Measurements from ENCODE around the gene GGCX. TPM values are rescaled to one million over a fixed set of nuclear protein-coding genes. Genes with fewer than 3 reads are reported as not detected.

GGCX gene
- total and polyA plus RNA-seq, 2 of the 13 experiments (the other 11 are each of a cell fraction or from before 2014, with no cell fraction given) = 72.5 to 103 TPM

GRCh38 chr2:85538507-85539360, 22.6 kb downstream of the GGCX start, which contains the start of gene MAT2A (continued):
- TF ChIP-seq ZNF816 (CRISPR knock-in tag; IDR thresholded peaks at IDR 0.05; ENCODE audit: borderline replicate concordance) (peak; percentile 96), HNRNPK (IDR thresholded peaks at IDR 0.05; ENCODE audit: low read depth, low read length, poor library complexity, severe bottlenecking) (no peak), ATF1 (CRISPR knock-in tag; IDR thresholded peaks at IDR 0.05) (no peak), ZFP90 (CRISPR knock-in tag; IDR thresholded peaks at IDR 0.05; ENCODE audit: borderline replicate concordance) (peak; percentile 91), ZNF496 (CRISPR knock-in tag; IDR thresholded peaks at IDR 0.05; ENCODE audit: insufficient replicate concordance) (no peak), ELF4 (CRISPR knock-in tag; IDR thresholded peaks at IDR 0.05; ENCODE audit: borderline replicate concordance) (no peak), ZNF678 (CRISPR knock-in tag; IDR thresholded peaks at IDR 0.05) (0 out of 2 replicates have a peak, but pooled peaks have one; percentile 22), SP5 (CRISPR knock-in tag; IDR thresholded peaks at IDR 0.05; ENCODE audit: borderline replicate concordance, low read depth) (peak; percentile 54), FOXJ3 (CRISPR knock-in tag; IDR thresholded peaks at IDR 0.05; ENCODE audit: borderline replicate concordance) (peak; percentile 58), ZNF775 (CRISPR knock-in tag; IDR thresholded peaks at IDR 0.05; ENCODE audit: borderline replicate concordance) (no peak), PBX3 (CRISPR knock-in tag; IDR thresholded peaks at IDR 0.05; ENCODE audit: borderline replicate concordance) (no peak; the same call in 1 of the 2 replicates), SETDB1 (CRISPR knock-in tag; IDR thresholded peaks at IDR 0.05; ENCODE audit: borderline replicate concordance) (no peak), ZFAT (CRISPR knock-in tag; conservative IDR thresholded peaks at IDR 0.05) (no peak; the same call in none of the 2 replicates), RFX5 (IDR thresholded peaks at IDR 0.05; ENCODE audit: low read depth, low read length) (no peak; the same call in 1 of the 2 replicates), ZNF574 (CRISPR knock-in tag; IDR thresholded peaks at IDR 0.05) (peak; percentile 89), JUN (CRISPR knock-in tag; IDR thresholded peaks at IDR 0.05) (peak; percentile 74), ONECUT2 (CRISPR knock-in tag; IDR thresholded peaks at IDR 0.05) (no peak), HOXA9 (CRISPR knock-in tag; IDR thresholded peaks at IDR 0.05; ENCODE audit: borderline replicate concordance) (peak; percentile 96), KDM6A (CRISPR knock-in tag; IDR thresholded peaks at IDR 0.05; ENCODE audit: low read depth) (peak; percentile 43; the same call in 1 of the 2 replicates), CENPBD1 (CRISPR knock-in tag; IDR thresholded peaks at IDR 0.05; ENCODE audit: borderline replicate concordance, low read depth) (peak; percentile 98)

Data from HepG2 (cell line).